Mucosa of descending colon (tissue), 3 donors: ENCODE results near the gene RDM1. TPM values are rescaled to one million over a fixed set of nuclear protein-coding genes. Genes with fewer than 3 reads are reported as not detected.

Source experiments
- ATAC-seq: fragments of 200-7000 bp; cut with Tn5 transposase; one replicate; pipeline ENCODE4 v1.9.1; 2020; ENCODE audit warnings: mild to moderate bottlenecking, moderate library complexity
- DNase-seq, 3 donors: peaks; one replicate each; pipeline ENCODE4 v3.0.0-alpha.2; 2020
- H3K36me3 ChIP-seq: fragments of 200-600 bp; one replicate; pipeline ENCODE4 v1.8.0; 2021; ENCODE audit warnings: low read depth, mild to moderate bottlenecking
- H3K4me1 ChIP-seq: fragments of 200-600 bp; one replicate; pipeline ENCODE4 v1.8.0; 2021; ENCODE audit warnings: low read depth, mild to moderate bottlenecking
- H3K4me3 ChIP-seq: fragments of 200-600 bp; one replicate; pipeline ENCODE4 v1.8.0; 2021; ENCODE audit warnings: mild to moderate bottlenecking
- H3K9me3 ChIP-seq: fragments of 200-600 bp; one replicate; pipeline ENCODE4 v1.8.0; 2021; ENCODE audit warnings: mild to moderate bottlenecking
- intact Hi-C, 2 donors: fragments of 100-400 bp; cut with DNase I in 1 of 2; cut with micrococcal nuclease in 1 of 2; formaldehyde crosslinking; loops; one replicate each; pipeline versions ENCODE4 v1.11.0 to v1.11.1; 2022; cut with DNase I, micrococcal nuclease
- total RNA-seq, 3 donors: library from RNA; stranded (reverse); fragmentation: NEBNext Ultra II Directional in 2 of 3; extraction: Animal tissue kit (Norgen Biotek cat#: 25700) in 2 of 3; gene quantifications; one replicate each; pipeline versions ENCODE4 v1.2.1 to v1.2.4, GENCODE V29; 2021 to 2023
- TF ChIP-seq, protein P1 (sequence below): fragments of 200-600 bp; IDR thresholded peaks from one replicate; pipeline ENCODE4 v1.8.0; 2022; ENCODE audit warnings: antibody characterized with exemption, mild to moderate bottlenecking
- donor health status: DM: no; HTN: no; CAD: no; lungs with moderate emphysema.
- donor health status: DM: no; HTN: no; CAD: no.
- donor health status: DM: no; HTN: yes; CAD: no.

Gene RDM1
- total RNA-seq, 3 donors from 2014 or later: 1.3 to 3.1 TPM; not detected in 1

DNA sequence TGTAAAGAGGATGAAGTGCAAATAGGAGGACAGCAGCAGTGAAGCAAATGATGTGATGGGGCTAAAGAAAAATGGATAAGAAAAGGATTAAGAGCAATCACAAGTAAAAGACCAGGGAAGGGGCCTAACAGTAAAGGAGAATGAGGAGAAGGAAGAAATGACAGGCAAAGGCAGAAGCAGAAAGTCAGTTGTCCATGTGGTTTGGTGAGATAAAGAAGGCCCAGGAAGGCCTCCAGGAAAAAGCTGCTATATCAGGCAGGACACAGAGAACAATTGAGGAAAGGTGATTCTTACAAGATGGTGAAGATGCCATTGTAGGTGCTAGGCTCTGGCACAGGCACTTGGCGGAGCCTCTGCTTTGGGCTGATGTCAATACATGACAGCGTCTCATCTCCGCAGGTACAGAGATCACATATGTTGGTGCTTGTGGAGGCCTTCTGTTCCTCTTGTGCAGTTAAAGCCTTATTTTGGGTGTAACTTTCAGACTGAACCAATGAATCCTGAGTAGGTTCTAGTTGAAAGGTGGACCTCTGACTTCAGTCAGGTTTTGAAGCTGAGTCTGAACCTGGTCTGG, 18.1 kb downstream of the RDM1 start:
- H3K4me1 ChIP-seq: no peaks in the 10 kb centered on the region
- TF ChIP-seq, protein P1, sequence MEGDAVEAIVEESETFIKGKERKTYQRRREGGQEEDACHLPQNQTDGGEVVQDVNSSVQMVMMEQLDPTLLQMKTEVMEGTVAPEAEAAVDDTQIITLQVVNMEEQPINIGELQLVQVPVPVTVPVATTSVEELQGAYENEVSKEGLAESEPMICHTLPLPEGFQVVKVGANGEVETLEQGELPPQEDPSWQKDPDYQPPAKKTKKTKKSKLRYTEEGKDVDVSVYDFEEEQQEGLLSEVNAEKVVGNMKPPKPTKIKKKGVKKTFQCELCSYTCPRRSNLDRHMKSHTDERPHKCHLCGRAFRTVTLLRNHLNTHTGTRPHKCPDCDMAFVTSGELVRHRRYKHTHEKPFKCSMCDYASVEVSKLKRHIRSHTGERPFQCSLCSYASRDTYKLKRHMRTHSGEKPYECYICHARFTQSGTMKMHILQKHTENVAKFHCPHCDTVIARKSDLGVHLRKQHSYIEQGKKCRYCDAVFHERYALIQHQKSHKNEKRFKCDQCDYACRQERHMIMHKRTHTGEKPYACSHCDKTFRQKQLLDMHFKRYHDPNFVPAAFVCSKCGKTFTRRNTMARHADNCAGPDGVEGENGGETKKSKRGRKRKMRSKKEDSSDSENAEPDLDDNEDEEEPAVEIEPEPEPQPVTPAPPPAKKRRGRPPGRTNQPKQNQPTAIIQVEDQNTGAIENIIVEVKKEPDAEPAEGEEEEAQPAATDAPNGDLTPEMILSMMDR: no peak
- H3K4me3 ChIP-seq: no peak overlapping the region
- ATAC-seq (no peak), DNase-seq (no peak)
- intact Hi-C loops: no loop called here
- no peaks in the 10 kb centered on the region for H3K36me3 ChIP-seq
- no peaks in the 10 kb centered on the region for H3K9me3 ChIP-seq

DNA sequence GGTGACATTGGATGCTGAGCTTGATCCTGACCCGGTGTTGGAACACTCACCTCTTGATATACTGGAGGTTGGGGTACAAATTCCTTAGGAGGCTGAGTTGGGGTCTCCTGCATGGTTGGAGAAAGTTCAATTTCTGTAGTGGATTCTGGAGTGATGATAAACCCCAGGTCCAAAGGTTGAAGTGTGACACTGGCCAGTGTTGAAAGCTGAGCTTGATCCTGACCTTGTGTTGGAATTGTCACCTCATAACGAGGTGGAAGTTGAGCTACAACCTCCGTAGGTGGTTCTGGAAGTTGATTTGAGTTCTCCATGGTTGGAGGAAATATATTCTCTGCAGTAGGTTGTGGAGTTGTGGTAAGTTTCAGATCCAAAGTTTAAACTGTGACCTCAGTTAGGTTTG, 21.2 kb downstream of the RDM1 start:
- H3K36me3 ChIP-seq: no peaks in the 10 kb centered on the region
- TF ChIP-seq, protein P1: no peak
- ATAC-seq: no peak
- no peak for DNase-seq
- intact Hi-C loops: no loop called here
- no peaks in the 10 kb centered on the region for H3K4me1 ChIP-seq
- no peak overlapping the region for H3K4me3 ChIP-seq
- no peaks in the 10 kb centered on the region for H3K9me3 ChIP-seq

DNA sequence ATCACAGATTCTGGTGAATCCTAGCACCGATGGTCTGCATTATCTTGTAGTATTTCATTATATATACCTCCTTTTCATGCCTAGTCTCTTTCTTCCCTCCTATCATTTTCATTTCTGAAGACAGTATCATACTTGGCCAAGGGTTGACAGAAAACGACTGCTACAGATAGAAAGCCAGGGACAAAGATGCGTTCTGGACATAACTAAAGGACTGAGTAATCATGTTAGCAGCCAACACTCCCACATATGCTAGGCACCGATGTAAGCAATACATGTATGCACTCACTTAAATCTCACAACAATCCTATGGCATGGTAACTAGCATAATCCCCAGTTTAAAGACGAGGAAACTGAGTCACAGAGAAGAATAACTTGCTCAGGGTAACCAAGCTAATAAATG, 22.9 kb downstream of the RDM1 start:
- intact Hi-C loops: no loop called here
- no peak for DNase-seq
- TF ChIP-seq, protein P1: no peak
- H3K9me3 ChIP-seq: no peaks in the 10 kb centered on the region
- H3K4me3 ChIP-seq: no peak overlapping the region
- no peaks in the 10 kb centered on the region for H3K36me3 ChIP-seq
- H3K4me1 ChIP-seq: no peaks in the 10 kb centered on the region
- ATAC-seq: no peak

DNA sequence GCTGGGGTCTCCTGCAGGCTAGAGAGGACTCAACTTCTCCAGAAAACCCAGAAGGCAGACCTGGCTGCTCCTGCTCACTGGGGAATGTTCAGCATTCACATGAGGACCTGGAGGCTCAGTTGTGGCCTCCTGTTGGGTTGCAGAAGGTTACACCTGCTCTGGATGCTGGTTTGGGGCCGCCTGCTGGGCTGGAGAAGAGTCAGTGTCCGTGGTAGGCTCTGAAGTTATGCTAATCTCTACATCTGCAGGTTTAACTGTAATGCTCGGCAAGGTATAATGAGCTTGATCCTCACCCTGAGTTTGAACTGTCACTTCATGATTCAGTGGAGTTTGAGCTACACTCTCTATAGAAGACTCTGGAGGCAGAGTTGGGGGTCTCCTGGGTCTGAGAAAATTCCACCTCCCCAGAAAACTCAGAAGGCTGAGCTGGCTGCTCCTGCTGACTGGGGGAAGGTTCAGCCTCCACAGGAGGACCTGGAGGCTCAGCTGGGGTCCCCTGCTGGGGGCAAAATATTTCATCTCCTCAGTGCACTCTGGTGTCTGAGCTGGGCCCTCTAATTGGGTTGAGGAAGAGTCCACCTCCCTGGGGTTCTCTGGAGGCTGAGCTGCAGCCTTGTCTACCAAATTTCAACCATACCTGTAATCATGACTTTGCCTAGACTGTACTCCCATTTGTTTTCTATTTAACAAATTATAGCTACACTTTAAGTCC, 23.5 kb downstream of the RDM1 start:
- no peak overlapping the region for H3K4me3 ChIP-seq
- TF ChIP-seq, protein P1: no peak
- intact Hi-C loops: no loop called here
- ATAC-seq (no peak), DNase-seq (no peak)
- no peaks in the 10 kb centered on the region for H3K4me1 ChIP-seq
- H3K9me3 ChIP-seq: no peaks in the 10 kb centered on the region
- H3K36me3 ChIP-seq: no peaks in the 10 kb centered on the region

DNA sequence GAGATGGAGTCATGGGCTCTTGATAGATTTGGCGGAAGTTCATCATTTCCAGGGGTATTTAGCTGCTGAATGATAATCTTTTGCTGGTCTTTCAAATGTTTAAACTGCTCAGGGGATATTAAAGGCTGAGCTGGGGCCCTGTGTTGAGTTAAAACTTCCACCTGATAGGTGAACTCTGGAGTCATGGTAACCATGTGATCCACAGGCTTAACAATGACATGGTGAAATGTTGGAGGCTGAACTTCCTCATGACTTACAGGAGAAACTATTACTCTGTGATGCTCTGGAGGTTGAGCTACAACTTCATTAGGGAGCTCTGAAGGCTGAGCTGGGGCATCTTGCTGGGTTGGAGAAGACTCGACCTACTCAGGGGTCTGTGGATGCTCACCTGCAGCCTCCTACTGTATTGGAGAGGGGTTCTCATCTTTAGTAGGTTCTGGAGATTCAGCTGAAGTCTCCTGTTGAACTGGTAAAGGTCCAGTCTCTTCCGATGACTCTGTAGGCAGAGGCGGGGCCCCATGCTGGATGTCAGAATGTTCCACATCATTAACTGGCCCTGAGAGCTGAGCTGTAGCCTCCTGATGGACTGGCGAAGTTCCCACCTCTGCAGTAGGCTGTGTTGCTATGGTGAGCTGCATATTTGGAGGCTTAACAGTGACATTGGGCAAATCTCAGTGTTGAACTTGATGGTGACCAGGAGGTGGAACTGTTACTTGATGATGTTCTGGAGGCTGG, 24.2 kb downstream of the RDM1 start:
- no peak overlapping the region for H3K4me3 ChIP-seq
- DNase-seq (no peak), ATAC-seq (no peak)
- no peaks in the 10 kb centered on the region for H3K4me1 ChIP-seq
- intact Hi-C loops: no loop called here
- TF ChIP-seq, protein P1: no peak
- H3K9me3 ChIP-seq: no peaks in the 10 kb centered on the region
- H3K36me3 ChIP-seq: no peaks in the 10 kb centered on the region
